ENCODE data around the gene KIAA1671.

The KIAA1671 gene

DNA sequence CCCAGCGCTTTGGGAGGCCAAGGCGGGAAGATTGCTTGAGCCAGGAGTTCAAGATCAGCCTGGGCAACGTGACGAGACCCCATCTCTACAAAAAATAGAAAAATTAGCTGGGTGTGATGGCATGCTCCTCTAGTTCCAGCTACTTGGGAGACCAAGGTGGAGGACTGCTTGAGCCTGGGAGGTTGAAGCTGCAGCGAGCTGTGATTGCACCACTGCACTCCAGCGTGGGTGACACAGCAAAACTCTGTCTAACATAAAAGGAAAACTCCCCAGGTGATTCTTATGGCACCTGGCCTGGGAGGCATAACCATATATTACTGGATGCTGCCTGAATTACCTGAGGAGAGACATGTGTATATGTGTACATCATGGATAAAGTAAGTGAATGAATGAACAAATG lies 29.1 kb downstream of the KIAA1671 start:
- no peak for DNase-seq (ENCODE audit: low spot score)

DNA sequence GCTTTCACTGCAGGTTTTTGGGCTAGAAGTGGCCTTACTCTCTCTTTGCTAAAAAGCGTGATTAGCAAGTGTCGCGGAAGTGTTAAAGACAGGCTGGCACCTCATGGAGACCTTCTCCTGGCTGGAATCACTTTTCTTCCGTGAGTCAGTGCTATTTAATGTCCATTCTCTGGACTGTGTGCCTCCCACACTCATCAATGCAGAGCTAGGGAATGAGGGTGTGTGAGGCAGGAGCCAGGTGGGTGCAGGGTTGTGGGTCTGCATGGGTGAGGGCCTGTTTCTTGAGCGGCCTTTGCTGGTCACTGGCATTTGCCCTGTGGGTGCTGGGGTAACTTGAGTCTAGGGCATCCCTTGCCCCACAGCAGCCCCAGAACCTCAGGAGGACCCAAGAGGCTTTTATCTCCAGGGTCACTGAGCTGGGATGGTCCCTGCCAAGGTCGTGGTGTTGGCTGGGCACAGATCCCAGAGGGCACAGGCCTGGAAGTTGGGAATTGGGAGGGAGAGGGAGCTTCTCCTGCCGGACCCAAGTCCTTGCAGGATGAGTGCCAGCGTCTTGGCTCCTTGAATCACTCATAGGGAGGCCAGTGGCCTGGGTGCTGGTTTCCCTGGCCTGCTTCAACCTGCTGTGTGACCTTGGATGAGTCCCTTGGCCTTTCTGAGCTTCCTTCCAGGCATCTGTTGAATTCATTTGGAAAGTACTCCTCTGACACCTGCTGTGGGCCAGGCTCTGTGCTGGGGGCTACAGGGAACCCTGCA lies 30.0 kb downstream of the KIAA1671 start:
- DNase-seq (ENCODE audit: low spot score) = no peak

DNA sequence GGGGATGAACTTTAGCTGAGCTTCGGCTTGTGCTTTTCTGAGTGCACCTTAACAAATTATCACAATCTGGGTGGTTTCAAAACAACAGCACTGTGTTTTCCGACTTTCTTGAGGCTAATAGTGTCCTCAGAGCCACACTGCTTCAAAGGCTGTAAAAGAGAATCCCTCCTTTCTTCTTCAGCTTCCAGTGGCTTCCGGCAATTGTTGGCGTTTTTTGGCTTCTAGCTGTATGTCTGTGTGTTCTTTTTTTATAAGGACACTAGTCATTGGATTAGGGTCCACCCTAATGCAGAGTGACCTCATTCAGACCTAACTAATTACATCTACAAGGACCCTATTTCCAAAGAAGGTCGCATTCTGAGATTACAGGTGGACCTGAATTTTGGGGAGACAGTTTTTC lies 30.6 kb downstream of the KIAA1671 start:
- DNase-seq (ENCODE audit: low spot score) = no peak

DNA sequence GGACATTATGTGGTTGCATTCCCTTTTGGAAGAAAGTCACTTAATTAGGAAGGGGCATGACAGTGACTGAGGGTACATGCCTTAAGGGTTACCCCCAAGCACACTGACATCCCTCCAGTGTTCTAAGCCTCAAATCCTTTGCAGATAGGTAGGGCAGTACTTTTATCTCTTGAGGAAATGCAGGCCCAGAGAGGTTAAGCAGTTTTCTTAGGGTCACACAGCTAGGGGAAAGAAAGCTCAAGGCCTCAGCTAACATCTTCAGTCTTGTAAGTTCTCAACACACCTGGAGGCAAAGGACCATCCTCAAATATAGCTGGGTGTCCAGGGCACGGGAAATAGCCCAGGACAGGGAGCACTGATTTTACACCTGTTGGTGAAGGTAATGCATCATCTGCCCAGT lies 31.6 kb downstream of the KIAA1671 start:
- DNase-seq (ENCODE audit: low spot score) = no peak

DNA sequence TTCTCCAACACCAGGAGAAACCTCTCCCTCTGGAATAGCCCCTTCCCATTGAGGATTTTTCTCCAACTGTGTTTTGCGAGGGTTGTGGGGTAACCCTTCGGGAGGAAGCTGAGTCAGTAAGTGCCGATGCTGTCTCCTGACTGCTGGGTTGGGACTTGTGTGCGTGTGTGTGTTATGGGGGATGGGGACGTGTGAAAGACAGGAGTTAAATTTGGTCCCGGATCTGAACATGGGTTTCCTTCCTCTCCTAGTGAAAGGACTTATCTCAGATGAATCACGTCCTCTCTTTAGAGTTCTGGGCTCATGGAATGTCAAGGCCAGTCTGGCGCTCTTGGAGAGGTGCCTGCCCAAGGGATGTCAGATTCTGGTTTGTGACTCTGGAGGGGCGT lies 33.3 kb downstream of the KIAA1671 start:
- DNase-seq (ENCODE audit: low spot score) = no peak

DNA sequence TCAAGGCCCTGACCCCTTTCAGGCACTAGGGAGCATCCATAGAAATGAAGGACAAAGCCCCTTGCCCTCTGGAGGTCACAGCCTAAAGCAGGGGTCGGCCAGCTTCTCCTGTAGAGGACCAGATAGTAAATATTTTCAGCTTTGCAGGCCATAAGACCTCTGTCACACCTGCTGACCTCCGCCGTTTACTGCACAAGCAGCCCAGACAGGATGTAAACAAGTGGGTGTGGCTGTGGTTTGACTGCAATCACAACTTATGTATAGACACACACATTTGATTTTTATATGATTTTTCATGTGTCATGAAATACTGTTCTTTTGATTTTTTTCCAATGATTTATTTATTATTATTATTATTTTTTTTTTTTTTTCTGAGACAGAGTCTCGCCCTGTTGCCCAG lies 34.3 kb downstream of the KIAA1671 start:
- no peak for DNase-seq (ENCODE audit: low spot score)

DNA sequence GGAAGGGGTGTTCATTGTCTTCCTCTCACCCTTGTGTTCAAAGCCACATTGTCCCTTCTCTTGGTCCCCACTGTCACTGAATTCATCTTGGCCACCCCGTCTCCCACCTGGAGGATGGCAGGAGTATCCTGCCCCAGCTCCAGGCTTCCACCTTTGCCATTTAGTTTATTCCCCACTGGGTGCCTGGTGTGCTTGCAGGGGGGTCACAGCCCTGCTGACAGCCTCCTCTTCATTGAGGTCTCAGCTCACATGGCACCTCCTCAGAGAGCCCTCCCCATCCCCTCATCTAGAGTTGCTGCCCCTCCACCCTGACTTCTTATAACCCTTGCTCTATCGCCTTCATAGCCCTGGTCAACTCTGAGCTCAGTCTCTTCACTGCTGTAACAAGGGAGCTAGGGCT lies 36.6 kb downstream of the KIAA1671 start:
- DNase-seq (ENCODE audit: low spot score) = no peak

DNA sequence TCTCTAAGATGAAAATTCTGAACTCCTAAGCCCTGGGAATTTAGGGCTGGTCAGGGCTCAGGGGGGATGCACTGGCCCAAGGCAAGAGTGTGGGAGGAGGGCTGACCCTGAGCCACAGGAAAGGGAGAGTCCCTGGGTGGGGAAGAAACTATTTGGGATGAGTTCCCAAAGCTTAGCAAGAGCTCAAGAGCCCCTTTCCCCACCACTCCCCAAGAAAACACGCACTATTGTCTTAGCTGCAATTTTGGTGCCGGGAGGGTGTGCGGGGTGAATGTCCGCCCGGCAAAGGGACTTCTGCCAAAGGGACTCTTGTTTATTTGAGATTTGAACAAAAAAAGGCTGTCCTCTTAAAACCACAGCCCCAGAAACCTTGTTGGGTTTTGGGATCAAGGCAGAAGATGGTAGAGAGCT lies 37.0 kb downstream of the KIAA1671 start:
- no peak for DNase-seq (ENCODE audit: low spot score)

DNA sequence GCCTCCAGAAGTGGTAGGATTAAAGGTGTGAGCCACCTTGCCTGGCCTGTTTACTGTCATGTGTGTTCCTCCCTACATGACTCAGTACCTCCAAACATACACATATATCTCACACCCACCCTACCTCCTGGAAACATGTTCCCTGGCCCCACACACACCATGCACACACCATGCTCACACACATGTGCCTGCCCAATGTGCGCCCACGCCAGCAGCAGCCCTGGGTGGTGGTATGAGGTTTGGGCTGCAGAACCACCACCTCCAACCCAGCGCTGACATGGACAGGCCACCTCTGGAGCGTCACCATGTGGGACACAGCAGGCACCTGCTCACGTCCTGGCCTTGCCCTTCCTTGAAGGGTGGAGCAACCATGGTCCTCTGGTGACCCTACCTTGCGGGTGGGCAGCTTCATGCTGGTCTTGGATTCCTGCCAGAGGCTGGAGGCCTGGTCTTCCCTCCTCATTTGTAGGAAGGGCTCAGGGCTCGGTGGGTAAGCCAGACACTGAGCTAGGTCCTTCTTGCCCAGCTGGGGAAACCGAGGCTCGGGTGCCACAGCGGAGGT lies 37.9 kb downstream of the KIAA1671 start:
- no peak for DNase-seq (ENCODE audit: low spot score)

DNA sequence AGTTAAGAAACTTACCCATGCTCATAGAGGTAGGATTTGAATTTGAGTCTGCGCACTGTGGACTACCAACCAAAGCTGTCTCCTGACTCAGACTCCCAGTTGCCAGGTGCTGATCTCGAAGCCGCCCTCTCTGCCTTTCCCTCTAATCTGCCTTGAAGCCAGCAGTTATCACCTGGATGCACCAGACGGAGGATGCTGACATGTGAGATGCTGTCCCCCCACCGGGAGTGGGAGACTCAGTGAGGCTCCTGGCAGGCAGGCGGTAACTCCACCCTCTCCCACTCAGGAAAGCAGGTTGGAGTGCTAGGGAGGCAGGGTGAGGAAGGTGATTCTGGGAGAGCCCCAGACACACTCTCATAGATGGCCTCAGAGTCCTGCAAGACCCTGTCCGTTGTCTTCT lies 40.4 kb downstream of the KIAA1671 start:
- DNase-seq (ENCODE audit: low spot score) = no peak

DNA sequence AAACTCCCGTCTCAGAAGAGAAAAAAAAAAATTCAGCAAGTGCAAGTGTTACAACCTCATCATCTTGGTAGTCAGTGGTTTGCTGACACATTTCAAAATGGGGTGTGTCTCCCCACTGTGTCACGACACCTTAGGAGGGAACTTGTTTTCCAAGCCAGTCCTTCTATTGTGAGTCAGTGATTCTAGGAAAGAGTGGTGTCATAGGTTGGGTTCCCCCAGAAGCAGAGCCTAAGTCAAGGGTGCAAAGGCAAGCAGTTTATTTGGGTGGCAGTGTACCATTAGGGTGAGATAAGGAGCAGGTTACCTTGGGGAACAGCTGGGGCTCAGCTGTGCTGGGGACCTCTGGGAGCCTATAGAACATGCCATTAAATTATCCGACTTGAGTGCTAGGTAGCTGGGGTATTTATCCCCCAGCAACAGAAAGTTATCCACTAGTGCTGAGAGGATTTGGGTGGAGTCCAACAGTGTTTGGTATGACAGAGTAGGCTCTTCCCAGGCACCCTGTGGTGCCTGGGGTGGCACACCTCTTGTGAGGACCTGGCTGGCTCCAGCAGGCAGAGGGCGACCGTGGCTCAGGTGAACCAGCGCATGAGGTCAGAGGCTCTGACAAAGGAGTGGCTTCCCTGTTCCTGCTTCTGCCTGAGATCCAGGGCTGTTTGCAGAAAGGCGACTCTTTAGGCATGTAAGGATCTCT lies 41.7 kb downstream of the KIAA1671 start:
- peak; percentile 80 for DNase-seq (ENCODE audit: low spot score)

DNA sequence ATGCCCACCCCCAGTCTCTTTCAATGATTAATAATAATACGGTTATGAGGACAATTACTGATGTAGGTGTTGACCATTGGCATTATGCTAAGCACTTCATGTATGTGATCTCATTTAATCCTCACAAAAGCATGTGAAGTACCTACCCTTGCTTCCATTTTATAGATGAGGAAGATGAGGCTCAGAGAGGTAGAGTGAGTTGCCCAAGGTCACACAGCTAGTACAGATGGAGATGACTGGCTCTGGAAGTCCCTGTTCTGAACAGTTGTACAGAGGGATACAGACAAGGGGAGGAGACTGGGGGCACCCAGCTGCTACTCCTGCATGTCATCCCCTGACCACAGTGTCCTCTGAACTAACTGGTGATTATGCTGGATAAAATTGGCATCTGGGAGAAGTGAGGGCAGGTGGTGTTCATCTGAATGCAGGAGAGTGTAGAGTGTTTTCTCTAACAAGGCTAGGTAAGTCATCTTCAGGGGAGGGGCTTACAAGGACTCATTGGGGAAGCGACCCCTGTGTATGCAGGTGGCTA lies 43.2 kb downstream of the KIAA1671 start:
- DNase-seq (ENCODE audit: low spot score) = no peak

DNA sequence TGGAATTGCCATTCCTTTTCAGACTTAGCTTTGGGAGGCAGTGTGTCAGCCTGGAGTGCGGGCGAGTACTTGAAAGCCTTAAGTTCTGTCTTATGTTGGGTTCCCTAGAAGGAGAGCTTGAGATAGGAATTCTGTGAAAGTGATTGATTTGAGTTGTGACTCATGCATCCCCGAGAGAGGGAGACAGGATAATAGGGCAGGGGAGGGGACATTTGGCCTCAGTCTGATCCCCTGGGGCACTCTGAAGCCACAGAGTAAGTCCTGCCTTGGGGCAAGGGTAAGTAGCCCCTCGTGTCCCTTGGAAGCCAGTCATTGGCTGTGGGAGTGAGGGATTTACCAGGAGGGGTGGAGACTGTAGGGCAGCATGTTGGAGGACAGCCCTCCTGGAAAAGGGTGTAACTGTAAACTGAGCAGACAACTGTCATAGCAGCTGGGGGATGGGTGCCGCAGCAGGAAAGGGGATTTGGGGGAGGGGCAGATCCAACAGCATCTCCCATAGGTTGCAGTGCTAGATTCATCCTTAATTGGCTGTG lies 44.0 kb downstream of the KIAA1671 start:
- no peak for DNase-seq (ENCODE audit: low spot score)

DNA sequence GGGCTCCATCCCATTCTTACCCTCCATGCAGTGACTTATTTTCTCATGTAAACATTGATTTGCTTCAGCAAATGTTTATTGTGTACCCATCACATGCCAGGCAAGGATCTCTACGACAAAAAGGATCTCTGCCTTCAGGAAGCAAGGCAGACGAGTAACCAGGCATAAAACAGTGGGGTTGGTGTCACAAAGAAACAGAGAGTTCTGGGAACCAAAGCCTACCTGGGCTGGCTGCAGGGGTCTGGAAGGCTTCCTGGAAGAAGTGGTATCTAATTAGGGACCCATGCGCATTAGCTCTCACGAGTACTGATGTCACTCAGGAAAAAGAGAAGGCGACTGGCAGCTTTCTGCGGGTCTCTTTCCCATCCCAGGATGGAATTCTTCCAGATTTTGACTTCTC lies 44.5 kb downstream of the KIAA1671 start:
- no peak for DNase-seq (ENCODE audit: low spot score)

DNA sequence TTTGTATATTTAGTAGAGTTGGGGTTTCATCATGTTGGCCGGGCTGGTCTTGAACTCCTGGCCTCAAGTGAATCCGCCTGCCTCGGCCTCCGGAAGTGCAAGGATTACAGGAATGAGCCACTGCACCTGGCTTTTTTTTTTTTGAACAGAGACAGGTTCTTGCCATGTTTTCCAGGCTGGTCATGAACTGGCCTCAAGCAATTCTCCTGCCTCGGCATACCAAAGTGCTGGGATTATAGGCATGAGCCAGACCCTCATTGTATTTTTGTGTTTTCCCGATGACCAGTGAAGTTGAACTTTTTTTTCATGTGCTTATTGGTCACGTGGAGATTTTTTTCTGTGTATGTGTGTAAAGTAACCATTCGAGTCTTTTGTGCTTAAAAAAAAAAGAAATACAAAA lies 48.2 kb downstream of the KIAA1671 start:
- no peak for DNase-seq (ENCODE audit: low spot score)

DNA sequence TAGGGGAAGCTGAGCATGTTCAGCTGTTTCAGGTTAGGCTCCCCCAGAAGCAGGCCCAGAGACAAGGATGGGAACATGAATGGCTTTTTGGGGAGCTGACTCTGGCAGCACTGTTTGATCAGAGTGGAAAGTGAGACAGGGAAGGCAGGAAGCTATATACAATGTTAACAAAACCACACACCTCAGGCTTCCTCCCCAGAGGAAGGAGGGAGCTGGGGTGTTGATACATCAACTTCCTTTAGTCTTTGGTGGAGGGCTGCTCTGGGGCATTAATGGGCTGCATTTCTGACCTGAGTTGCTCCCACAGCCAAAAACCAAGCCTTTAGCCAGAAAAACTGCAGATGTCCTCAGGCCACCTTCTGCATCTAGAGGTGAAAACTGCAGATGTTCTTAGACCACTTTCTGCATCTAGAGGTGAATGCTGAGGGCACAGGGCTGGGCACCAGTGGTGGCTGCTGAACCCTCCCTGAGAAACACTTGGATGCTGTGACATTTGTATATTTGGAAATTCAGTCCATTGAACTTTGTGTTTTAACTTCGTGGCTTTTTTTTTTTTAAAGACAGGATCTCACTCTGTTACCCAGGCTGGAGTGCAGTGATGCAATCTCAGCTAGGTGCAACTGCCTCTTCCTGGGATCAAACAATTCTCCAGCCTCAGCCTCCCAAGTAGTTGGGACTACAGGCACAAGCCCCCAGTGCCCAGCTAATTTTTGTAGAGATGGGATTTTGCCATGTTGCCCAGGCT lies 49.9 kb downstream of the KIAA1671 start:
- DNase-seq (ENCODE audit: low spot score) = no peak

DNA sequence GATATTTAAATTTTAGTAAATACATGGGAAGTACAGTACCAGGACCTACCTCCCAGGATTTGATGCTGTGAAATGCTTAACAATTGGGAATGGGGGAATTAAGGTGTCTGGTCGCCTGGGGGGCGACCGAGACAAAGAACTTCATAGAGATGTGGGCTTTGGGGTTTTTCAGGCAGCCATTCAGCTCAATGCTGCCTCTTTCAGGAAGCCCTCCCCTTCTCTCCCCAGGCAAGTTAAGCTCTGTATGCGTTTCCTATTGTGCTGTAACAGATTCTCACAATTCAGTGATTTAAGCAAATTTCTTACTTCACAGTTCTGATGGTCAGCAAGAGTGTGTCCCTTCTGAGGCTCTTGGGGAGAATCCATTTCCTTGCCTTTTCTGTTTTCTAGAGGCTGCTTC lies 53.8 kb downstream of the KIAA1671 start:
- DNase-seq (ENCODE audit: low spot score) = no peak

DNA sequence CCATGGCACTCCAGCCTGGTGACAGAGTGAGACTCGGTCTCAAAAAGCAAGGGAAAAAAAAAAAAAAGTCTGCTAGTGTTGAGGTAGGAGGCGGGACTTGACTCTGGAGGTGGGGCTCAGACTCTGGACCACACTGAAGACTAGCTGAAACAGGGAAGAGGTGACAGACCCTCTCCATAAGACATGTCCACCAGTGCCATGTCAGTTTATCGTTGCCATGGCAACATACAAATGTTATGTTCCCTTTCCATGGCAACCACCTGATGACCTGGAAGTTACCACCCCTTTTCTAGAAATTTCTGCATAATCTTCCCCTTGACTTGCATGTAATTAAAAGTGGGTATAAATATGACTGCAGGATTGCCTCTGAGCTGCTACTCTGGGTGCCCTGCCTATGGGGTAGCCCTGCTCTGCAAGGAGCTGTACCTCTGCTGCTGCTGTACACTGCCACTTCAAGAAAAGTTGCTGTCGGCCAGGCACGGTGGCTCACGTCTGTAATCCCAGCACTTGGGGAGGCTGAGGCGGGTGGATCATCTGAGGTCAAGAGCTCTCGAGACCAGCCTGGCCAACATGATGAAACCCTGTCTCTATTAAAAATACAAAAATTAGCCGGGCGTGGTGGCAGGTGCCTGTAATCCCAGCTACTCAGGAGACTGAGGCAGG lies 55.1 kb downstream of the KIAA1671 start:
- DNase-seq (ENCODE audit: low spot score) = no peak

DNA sequence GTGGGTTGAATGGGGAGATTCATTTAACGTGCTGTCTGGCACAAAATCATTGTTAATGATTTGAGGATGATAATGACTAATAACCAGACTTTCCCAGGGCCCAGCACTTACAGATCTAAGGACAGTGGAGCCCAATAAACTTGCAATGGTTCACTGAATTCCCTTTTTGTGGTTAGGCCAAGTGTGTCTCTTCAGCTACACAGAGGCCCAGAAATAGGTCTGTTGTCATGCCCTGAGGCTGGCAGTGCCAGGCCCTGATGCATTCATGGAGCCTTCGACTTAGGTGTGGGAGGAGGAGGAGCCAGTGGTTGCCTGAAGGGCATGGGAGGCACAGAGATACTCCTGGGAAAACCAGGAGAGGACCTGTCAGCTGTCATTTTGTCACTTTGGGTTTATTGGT lies 56.1 kb downstream of the KIAA1671 start:
- DNase-seq (ENCODE audit: low spot score) = no peak

DNA sequence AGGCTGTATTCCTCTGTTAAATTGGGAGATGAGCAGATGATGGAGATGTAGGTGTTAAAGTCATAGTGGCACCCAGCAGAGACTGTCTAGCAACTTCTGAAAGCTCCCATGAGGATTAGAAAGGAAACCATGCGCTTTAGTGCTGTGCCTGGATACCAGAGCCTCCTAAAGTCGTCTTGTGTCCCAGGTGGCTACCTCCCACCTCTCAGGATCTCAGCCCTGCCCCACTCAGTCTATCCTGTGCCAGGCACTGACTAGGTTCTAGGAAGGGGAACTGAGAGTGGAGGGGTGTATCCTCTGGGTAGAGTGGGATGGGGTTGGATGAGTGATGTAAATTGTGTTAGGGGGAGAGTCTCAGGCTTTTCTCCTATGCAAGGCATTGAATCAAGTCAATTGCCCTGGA lies 60.2 kb downstream of the KIAA1671 start:
- no peak for DNase-seq (ENCODE audit: low spot score)

DNA sequence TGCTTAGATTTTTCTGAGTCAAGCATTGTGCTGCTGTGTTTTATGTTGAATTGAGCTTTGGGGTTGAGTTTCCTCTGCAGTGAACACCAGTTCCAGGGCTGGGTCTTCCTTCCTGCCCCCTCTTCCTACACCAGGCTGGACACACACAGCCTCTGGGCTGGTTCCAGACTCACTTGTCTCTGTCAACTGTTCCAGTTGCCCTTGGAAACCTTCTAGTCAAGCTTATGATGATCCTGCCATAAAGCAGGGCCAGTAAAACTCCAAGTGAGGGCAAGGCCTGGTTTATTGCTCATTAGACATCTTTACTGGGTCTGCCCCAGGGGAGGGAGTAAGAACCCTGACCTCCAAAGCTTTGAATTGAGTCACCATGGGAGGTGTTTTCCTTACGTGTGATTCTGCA lies 61.1 kb downstream of the KIAA1671 start:
- peak; percentile 76 for DNase-seq (ENCODE audit: low spot score)
